DND-41 (cell line): ENCODE data around the gene HAUS1.
"Not testable (repeated sequence)": the region's sequence is repeated elsewhere in the genome, so short reads cannot be mapped to it uniquely, and the experiment has no call there.

Experiments
- ATAC-seq: fragments of 200-7000 bp; cut with Tn5 transposase; 3 replicates; pipeline ENCODE4 v1.9.1; 2021; ENCODE audit warnings: low read depth; ENCODE audit not compliant: insufficient read depth
- DNase-seq: peaks from one replicate; pipeline ENCODE4 v3.0.0-alpha.2; 2020
- H2AFZ ChIP-seq: 2 replicates; pipeline ENCODE4 v1.6.0; 2012; ENCODE audit warnings: low read depth, low read length
- H3K27ac ChIP-seq: 2 replicates; pipeline ENCODE4 v1.5.1; 2012; ENCODE audit warnings: low read length, inconsistent platforms
- H3K27me3 ChIP-seq: fragments of 200-600 bp; sonication (generic); 2 replicates; pipeline ENCODE4 v1.6.0; 2012; ENCODE audit warnings: low read length, mild to moderate bottlenecking, inconsistent platforms; ENCODE audit not compliant: insufficient read depth, poor library complexity
- H3K36me3 ChIP-seq: 2 replicates; pipeline ENCODE4 v1.5.1; 2012; ENCODE audit warnings: low read length, inconsistent platforms; ENCODE audit not compliant: insufficient read depth
- H3K4me1 ChIP-seq: 2 replicates; pipeline ENCODE4 v1.5.1; 2012; ENCODE audit warnings: mild to moderate bottlenecking, low read length; ENCODE audit not compliant: insufficient read depth
- H3K4me2 ChIP-seq: 2 replicates; pipeline ENCODE4 v1.6.0; 2012; ENCODE audit warnings: mild to moderate bottlenecking, moderate library complexity, low read length, inconsistent platforms; ENCODE audit not compliant: insufficient read depth
- H3K4me3 ChIP-seq, 2 experiments: fragments of 200-600 bp in 1 of 2; shearing (Covaris generic) in 1 of 2; 2 replicates each; pipeline ENCODE4 v1.5.1; 2012 to 2016; ENCODE audit warnings: inconsistent platforms in 2 of 2, low read length in 2 of 2, mild to moderate bottlenecking in 2 of 2, low read depth in 1 of 2, moderate library complexity in 1 of 2
- H3K79me2 ChIP-seq: 2 replicates; pipeline ENCODE4 v1.6.0; 2012; ENCODE audit warnings: low read length, inconsistent platforms; ENCODE audit not compliant: insufficient read depth
- H3K9ac ChIP-seq: 2 replicates; pipeline ENCODE4 v1.6.0; 2012; ENCODE audit warnings: low read depth, mild to moderate bottlenecking, inconsistent platforms, low read length, moderate library complexity
- H3K9me3 ChIP-seq: 2 replicates; pipeline ENCODE4 v1.5.1; 2012; ENCODE audit warnings: low read length, moderate library complexity, mild to moderate bottlenecking, inconsistent platforms; ENCODE audit not compliant: insufficient read depth, severe bottlenecking
- H4K20me1 ChIP-seq: 2 replicates; pipeline ENCODE4 v1.6.0; 2012; ENCODE audit warnings: low read length; ENCODE audit not compliant: insufficient read depth
- CTCF ChIP-seq: IDR thresholded peaks from 2 replicates; pipeline ENCODE4 v1.5.1; 2012; ENCODE audit warnings: borderline replicate concordance, low read length, moderate library complexity, mild to moderate bottlenecking; ENCODE audit not compliant: poor library complexity, severe bottlenecking; ENCODE audit errors: extremely low read depth
- EZH2 ChIP-seq: IDR thresholded peaks from 3 replicates; pipeline ENCODE4 v1.6.1; 2012; ENCODE audit warnings: borderline replicate concordance, low read depth, mild to moderate bottlenecking, moderate library complexity, low read length, inconsistent platforms; ENCODE audit not compliant: severe bottlenecking

The HAUS1 gene

GRCh38 chr18:46160050-46160798 lies 56.0 kb downstream of the HAUS1 start:
- H3K9ac ChIP-seq = no peak overlapping the region
- no peak overlapping the region for H3K27ac ChIP-seq
- no peak overlapping the region for H3K4me3 ChIP-seq
- no peaks in the 10 kb centered on the region for H3K9me3 ChIP-seq
- no peaks in the 10 kb centered on the region for H3K36me3 ChIP-seq
- H3K27me3 ChIP-seq = no peaks in the 10 kb centered on the region
- H3K4me2 ChIP-seq = no peak overlapping the region
- H3K79me2 ChIP-seq = no peaks in the 10 kb centered on the region
- DNase-seq (no peak), ATAC-seq (no peak)
- TF ChIP-seq EZH2 (no peak), CTCF (no peak)
- no peaks in the 10 kb centered on the region for H4K20me1 ChIP-seq
- H3K4me1 ChIP-seq = peaks cover 26% of the 10 kb centered on the region
- no peak overlapping the region for H2AFZ ChIP-seq

DNA sequence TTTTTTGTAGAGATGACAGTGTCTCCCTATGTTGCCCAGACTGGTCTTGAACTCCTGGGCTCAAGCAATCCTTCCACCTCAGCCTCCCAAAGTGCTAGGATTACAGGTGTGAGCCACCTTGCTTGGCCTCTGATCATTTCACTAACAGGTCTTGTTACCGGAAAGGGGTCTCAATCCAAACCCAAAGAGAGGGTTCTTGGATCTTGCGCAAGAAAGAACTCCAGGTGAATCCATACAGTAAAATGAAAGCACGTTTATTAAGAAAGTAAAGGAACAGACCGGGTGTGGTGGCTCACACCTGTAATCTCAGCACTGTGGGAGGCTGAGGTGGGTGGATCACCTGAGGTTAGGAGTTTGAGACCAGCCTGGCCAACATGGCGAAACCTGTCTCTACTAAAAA lies 56.7 kb downstream of the HAUS1 start:
- H2AFZ ChIP-seq, H3K4me3 ChIP-seq, H4K20me1 ChIP-seq, H3K9ac ChIP-seq, H3K79me2 ChIP-seq, H3K4me2 ChIP-seq, H3K9me3 ChIP-seq, H3K27ac ChIP-seq, H3K27me3 ChIP-seq, ATAC-seq, DNase-seq, H3K36me3 ChIP-seq: not testable (repeated sequence)
- peaks cover 20% of the 10 kb centered on the region for H3K4me1 ChIP-seq

DNA sequence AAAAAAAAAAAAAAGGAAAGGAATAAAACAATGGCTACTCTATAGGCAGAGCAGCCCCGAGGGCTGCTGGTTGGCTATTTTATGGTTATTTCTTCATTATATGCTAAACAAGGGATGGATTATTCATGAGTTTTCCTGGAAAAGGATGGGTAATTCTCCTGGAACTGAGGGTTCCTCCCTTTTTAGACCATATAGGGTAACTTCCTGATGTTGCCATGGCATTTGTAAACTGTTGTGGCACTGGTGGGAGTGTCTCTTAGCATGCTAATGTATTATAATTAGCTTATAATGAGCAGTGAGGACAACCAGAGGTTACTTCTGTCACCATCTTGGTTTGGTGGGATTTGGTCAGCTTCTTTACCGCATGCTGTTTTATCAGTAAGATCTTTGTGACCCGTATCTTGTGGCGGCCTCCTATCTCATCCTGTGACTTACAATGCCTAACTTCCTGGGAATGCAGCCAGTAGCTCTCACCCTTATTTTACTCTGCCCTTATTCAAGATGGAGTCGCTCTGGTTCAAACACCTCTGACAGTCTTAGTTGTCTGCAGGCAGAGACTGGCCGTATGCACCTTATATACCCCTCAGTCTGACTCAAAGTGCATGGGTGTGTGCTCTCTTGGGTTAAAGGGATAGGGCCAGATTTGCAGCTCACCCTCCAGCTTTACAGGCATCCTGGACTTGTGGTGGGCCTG lies 57.7 kb downstream of the HAUS1 start:
- Histone ChIP-seq H3K4me2 (no peak overlapping the region), H3K36me3 (no peaks in the 10 kb centered on the region), H3K9me3 (no peaks in the 10 kb centered on the region), H3K27me3 (no peaks in the 10 kb centered on the region), H3K79me2 (no peaks in the 10 kb centered on the region), H3K27ac (no peak overlapping the region), H2AFZ (no peak overlapping the region), H4K20me1 (no peaks in the 10 kb centered on the region), H3K4me1 (peaks cover 10% of the 10 kb centered on the region), H3K9ac (no peak overlapping the region), H3K4me3 (no peak overlapping the region)
- TF ChIP-seq EZH2 (no peak), CTCF (no peak)
- DNase-seq (no peak), ATAC-seq (no peak)

DNA sequence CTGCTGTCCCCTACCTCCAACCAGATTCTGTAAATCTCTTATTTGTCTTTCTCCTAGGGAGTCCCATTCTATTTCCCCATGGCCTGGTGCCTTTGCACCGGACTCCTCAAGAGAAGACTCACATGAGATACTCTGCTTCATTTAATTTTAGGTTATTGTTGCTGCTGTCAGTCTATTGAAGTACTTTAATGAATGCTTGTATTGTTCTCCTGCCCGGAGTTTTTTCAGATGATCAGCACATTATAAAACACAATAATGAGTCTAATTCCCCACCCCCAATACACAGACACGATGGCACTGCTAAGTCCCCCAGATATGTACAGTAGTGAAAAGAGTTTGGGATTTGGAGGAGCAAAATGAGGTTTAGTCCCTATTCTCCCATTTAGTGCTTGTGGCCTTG lies 58.9 kb downstream of the HAUS1 start:
- Histone ChIP-seq H3K4me2 (no peak overlapping the region), H2AFZ (no peak overlapping the region), H3K4me1 (no peaks in the 10 kb centered on the region; the same call in 1 of the 2 replicates), H3K9ac (no peak overlapping the region), H4K20me1 (no peaks in the 10 kb centered on the region), H3K36me3 (no peaks in the 10 kb centered on the region), H3K4me3 (no peak overlapping the region), H3K27me3 (no peaks in the 10 kb centered on the region), H3K27ac (no peak overlapping the region), H3K9me3 (no peaks in the 10 kb centered on the region), H3K79me2 (no peaks in the 10 kb centered on the region)
- TF ChIP-seq EZH2 (no peak), CTCF (no peak)
- ATAC-seq (no peak), DNase-seq (no peak)
